Ascending aorta (tissue), 2 donors: ENCODE data around the gene FGL2. TPM values are rescaled to one million over a fixed set of nuclear protein-coding genes. Genes with fewer than 3 reads are reported as not detected.
A peak's percentile ranks its signal among the peaks of the same experiment; 100 is the strongest.

Source experiments
- DNase-seq, 2 donors: peaks; one replicate each; pipeline ENCODE4 v3.0.0-alpha.2; 2019; ENCODE audit warnings: low spot score in 2 of 2
- H3K27ac ChIP-seq, 2 donors: fragments of 200-600 bp; sonication (generic); one replicate each; pipeline ENCODE4 v1.5.1; 2016 to 2017; ENCODE audit warnings: mild to moderate bottlenecking in 1 of 2
- H3K27me3 ChIP-seq: fragments of 200-600 bp; sonication (generic); one replicate; pipeline ENCODE4 v1.5.1; 2017
- H3K36me3 ChIP-seq, 2 donors: fragments of 200-600 bp; sonication (generic); one replicate each; pipeline ENCODE4 v1.5.1; 2016
- H3K4me1 ChIP-seq, 2 donors: fragments of 200-600 bp; sonication (generic); one replicate each; pipeline ENCODE4 v1.5.1; 2016 to 2017; ENCODE audit warnings: mild to moderate bottlenecking in 1 of 2
- H3K4me3 ChIP-seq, 2 donors: fragments of 200-600 bp; sonication (generic); one replicate each; pipeline ENCODE4 v1.5.1; 2016 to 2017; ENCODE audit warnings: mild to moderate bottlenecking in 1 of 2
- H3K9me3 ChIP-seq, 2 donors: fragments of 200-600 bp; sonication (generic); one replicate each; pipeline ENCODE4 v1.5.1; 2016
- intact Hi-C: fragments of 100-400 bp; cut with DNase I; formaldehyde crosslinking; loops from one replicate; pipeline ENCODE4 v1.15.1; 2023
- total RNA-seq: library from RNA; depleted of rRNA; stranded (reverse); fragments of >200 nt; gene quantifications from one replicate; pipeline ENCODE4 v1.1.0, GENCODE V29; 2016
- TF ChIP-seq, protein P1 (sequence below), 3 experiments: fragments of 200-600 bp in 2 of 3; fragments of 450-650 bp in 1 of 3; sonication (generic) in 2 of 3; IDR thresholded peaks; one replicate each; pipeline ENCODE4 v1.5.1; 2016 to 2019; ENCODE audit warnings: antibody characterized with exemption in 3 of 3, mild to moderate bottlenecking in 1 of 3, moderate library complexity in 1 of 3

Gene FGL2
- total RNA-seq, 1 donor from 2014 or later = 77.9 TPM

DNA sequence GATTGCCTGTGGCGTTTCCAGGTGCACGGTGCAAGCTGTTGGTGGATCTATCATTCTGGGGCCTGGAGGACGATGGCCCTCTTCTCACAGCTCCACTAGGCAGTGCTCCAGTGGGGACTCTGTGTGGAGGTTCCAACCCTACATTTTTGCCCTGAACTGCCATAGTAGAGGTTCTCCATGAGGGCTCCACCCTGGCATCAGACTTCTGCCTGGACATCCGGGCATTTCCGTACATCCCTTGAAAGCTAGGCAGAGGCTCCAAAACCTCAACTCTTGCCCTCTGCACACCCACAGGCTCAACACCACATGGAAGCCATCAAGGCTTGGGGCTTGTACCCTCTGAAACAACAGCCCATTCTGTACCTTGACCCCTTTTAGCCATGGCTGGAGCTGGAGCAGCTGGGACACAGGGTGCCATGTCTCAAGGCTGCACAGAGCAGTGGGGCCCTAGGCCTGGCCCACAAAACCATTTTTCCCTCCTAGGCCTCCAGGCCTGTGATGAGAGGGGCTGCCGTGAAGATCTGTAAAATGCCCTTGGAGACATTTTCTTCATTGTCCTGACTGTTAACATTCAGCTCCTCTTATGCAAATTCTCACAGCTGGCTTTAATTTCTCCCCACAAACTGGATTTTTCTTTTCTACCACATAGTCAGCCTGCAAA lies 10.0 kb upstream of the FGL2 start:
- H3K36me3 ChIP-seq = no peaks in the 10 kb centered on the region
- H3K27ac ChIP-seq = no peak overlapping the region
- H3K4me1 ChIP-seq = no peaks in the 10 kb centered on the region
- peaks cover 5 to 8% of the 10 kb centered on the region in 2 donors for H3K9me3 ChIP-seq
- TF ChIP-seq, protein P1, sequence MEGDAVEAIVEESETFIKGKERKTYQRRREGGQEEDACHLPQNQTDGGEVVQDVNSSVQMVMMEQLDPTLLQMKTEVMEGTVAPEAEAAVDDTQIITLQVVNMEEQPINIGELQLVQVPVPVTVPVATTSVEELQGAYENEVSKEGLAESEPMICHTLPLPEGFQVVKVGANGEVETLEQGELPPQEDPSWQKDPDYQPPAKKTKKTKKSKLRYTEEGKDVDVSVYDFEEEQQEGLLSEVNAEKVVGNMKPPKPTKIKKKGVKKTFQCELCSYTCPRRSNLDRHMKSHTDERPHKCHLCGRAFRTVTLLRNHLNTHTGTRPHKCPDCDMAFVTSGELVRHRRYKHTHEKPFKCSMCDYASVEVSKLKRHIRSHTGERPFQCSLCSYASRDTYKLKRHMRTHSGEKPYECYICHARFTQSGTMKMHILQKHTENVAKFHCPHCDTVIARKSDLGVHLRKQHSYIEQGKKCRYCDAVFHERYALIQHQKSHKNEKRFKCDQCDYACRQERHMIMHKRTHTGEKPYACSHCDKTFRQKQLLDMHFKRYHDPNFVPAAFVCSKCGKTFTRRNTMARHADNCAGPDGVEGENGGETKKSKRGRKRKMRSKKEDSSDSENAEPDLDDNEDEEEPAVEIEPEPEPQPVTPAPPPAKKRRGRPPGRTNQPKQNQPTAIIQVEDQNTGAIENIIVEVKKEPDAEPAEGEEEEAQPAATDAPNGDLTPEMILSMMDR (IDR thresholded peaks at IDR 0.05) = no peak
- intact Hi-C loops = no loop called here
- no peak for DNase-seq
- H3K4me3 ChIP-seq = no peak overlapping the region
- H3K27me3 ChIP-seq = no peaks in the 10 kb centered on the region

DNA sequence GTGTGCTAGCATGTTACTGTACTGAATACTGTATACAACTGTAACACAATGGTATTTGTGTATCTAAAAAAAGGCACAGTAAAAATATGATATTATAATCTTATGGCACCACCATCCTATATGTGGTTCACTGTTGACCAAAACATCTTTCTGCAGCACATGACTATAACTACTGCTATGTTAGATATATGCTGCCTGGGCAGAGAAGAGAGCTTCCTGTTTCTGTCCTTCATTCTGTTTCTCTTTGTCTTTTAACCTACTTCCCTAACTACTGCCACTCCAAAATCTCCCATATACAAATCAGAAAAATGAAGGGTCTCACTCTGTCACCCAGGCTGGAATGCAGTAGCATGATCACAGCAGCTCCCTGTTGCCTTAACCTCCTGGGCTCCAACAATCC lies 8.8 kb upstream of the FGL2 start:
- intact Hi-C loops = no loop called here
- no peak overlapping the region for H3K27ac ChIP-seq
- H3K4me1 ChIP-seq = no peaks in the 10 kb centered on the region
- peaks cover 5 to 8% of the 10 kb centered on the region in 2 donors for H3K9me3 ChIP-seq
- H3K27me3 ChIP-seq = no peaks in the 10 kb centered on the region
- DNase-seq = no peak
- TF ChIP-seq, protein P1 (IDR thresholded peaks at IDR 0.05) = no peak
- no peak overlapping the region for H3K4me3 ChIP-seq
- H3K36me3 ChIP-seq = no peaks in the 10 kb centered on the region

DNA sequence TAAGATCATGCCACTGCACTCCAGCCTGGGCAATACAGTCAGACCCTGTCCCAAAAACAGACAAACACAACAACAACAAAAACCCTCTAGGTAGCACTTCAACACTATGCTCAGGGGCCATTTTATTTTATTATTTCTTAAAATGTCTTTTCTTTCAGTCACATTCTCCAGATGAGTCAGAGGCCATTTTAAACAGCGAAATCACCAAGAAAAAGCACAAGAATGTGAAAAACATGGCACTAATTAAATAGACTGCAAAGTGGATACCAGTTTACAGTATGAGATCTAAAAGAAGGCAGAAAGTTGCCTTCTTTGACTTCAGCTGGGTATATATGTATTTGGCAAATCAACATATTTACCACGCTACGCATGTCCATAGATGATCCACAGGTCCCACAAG lies 6.1 kb upstream of the FGL2 start:
- Histone ChIP-seq H3K4me1 (peaks cover 0 to 6% of the 10 kb centered on the region in 2 donors), H3K36me3 (no peaks in the 10 kb centered on the region), H3K4me3 (no peak overlapping the region), H3K27ac (no peak overlapping the region), H3K9me3 (peaks cover 5 to 8% of the 10 kb centered on the region in 2 donors), H3K27me3 (no peaks in the 10 kb centered on the region)
- TF ChIP-seq, protein P1 (IDR thresholded peaks at IDR 0.05) = no peak
- no peak for DNase-seq
- intact Hi-C loops = loop anchor here (2.0 kb wide), 1 partner anchor 17 kb away; no protein-coding TSS in a partner anchor

DNA sequence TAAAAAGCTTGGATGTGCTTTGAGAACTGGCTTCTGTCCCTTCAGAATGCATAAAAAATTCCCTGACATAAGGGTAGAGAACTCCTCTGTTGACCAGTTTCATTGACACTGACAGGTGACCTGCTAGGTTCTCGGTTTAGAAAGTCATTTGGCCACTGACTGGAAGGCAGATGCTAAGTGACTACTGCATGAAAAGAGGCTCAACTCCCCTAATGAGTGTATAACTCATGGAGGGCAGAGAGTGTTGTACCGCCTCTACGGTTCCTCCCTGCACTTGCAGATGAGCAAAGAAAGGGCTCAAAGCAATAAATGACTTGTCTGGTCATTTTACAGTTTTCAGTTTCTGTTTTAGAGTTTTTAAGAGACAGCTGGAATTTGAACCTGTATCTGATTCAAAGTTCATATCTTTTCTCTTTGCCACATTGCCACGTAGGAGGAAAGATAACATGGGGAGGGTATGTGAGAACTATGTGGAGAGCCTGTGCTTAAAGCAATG lies 2.9 kb upstream of the FGL2 start:
- TF ChIP-seq, protein P1 (IDR thresholded peaks at IDR 0.05) = no peak
- Histone ChIP-seq H3K36me3 (no peaks in the 10 kb centered on the region), H3K4me1 (peaks cover 0 to 8% of the 10 kb centered on the region in 2 donors), H3K27ac (no peak overlapping the region), H3K4me3 (no peak overlapping the region), H3K27me3 (no peaks in the 10 kb centered on the region), H3K9me3 (no peaks in the 10 kb centered on the region)
- intact Hi-C loops = no loop called here
- DNase-seq = no peak

DNA sequence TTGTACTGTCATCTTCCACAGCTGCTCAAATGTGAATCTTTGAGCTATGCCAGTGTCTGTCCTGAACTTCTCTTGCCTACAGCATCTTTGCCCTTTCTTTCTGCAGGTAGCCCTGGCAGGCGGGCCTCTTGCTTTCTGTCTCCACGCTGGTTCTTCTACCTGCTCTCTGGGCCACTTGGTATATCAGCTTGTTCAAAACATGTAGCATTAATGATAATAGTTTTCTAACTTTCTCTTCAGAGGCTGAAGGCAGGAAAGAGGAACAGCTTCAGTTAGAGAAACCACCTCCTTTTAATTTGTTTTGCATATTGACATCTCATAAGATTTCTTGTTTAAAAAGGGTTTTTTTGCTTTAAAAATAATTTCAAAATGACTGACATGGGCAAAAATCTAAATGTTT lies 923 bp upstream of the FGL2 start:
- peak overlapping the region; percentile 73 to 82 for H3K27ac ChIP-seq
- H3K4me3 ChIP-seq = peak overlapping the region; percentile 57 to 74
- no peaks in the 10 kb centered on the region for H3K9me3 ChIP-seq
- H3K27me3 ChIP-seq = no peaks in the 10 kb centered on the region
- intact Hi-C loops = no loop called here
- DNase-seq = no peak
- peaks cover 0 to 8% of the 10 kb centered on the region in 2 donors for H3K4me1 ChIP-seq
- no peaks in the 10 kb centered on the region for H3K36me3 ChIP-seq
- TF ChIP-seq, protein P1 (IDR thresholded peaks at IDR 0.05) = no peak
